ENCODE data around the gene PHF13. TPM values are rescaled to one million over a fixed set of nuclear protein-coding genes. Genes with fewer than 3 reads are reported as not detected.
A peak's percentile ranks its signal among the peaks of the same experiment; 100 is the strongest.

Gene PHF13
- total and polyA plus RNA-seq, 9 donors = 11.0 to 32.4 (median 15.8) TPM

DNA sequence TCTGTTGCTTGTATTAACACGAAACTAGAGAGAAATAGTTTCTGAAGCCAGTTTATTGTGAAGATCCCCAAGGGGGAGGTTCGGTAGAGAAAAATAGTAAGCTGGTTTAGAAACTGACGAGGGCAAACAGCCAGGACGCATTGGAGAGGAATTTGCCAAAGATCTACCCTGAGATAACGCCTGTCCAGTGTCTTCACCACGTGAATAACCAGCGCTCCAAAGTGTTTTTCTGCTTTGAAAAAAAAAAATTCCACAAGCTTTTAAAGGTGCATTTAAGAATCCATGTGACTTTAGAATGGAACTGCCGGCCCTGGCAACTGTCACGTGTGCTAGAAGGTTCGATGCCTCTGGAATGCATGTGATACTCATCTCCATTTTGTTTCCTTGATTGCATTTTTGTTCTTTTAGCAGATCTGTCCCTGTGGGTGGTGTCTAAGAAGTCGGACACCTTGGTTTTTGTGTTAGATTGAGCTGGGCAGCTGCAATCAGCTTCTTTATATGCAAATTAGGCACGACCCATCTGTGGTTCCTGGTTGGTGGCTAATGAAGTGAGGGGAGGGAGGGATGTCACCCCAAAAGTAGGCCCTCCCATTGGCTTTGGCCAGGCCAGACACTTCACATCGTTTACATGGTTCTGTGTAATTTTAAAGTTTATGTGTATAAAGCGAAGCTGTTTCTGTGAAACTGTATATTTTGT is 9.9 kb downstream of the PHF13 start:
- Histone ChIP-seq H3K36me3 (no peaks in the 10 kb centered on the region), H3K4me1 (ENCODE audit: insufficient read depth) (peaks cover 8% of the 10 kb centered on the region), H3K27me3 (no peaks in the 10 kb centered on the region), H3K9me3 (no peaks in the 10 kb centered on the region), H3K27ac (no peak overlapping the region), H3K4me3 (no peak overlapping the region)
- intact Hi-C loops (cut with DNase I) = no loop called here
- TF ChIP-seq, protein P1, sequence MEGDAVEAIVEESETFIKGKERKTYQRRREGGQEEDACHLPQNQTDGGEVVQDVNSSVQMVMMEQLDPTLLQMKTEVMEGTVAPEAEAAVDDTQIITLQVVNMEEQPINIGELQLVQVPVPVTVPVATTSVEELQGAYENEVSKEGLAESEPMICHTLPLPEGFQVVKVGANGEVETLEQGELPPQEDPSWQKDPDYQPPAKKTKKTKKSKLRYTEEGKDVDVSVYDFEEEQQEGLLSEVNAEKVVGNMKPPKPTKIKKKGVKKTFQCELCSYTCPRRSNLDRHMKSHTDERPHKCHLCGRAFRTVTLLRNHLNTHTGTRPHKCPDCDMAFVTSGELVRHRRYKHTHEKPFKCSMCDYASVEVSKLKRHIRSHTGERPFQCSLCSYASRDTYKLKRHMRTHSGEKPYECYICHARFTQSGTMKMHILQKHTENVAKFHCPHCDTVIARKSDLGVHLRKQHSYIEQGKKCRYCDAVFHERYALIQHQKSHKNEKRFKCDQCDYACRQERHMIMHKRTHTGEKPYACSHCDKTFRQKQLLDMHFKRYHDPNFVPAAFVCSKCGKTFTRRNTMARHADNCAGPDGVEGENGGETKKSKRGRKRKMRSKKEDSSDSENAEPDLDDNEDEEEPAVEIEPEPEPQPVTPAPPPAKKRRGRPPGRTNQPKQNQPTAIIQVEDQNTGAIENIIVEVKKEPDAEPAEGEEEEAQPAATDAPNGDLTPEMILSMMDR (IDR thresholded peaks at IDR 0.05) = no peak
- TF ChIP-seq POLR2A (IDR thresholded peaks at IDR 0.05) = no peak
- TF ChIP-seq EP300 (IDR thresholded peaks at IDR 0.05) = no peak
- DNase-seq = no peak
- 75 to 80% (median 79%) methylated on average over 14 of the region's 14 CpGs for WGBS, 3 donors

DNA sequence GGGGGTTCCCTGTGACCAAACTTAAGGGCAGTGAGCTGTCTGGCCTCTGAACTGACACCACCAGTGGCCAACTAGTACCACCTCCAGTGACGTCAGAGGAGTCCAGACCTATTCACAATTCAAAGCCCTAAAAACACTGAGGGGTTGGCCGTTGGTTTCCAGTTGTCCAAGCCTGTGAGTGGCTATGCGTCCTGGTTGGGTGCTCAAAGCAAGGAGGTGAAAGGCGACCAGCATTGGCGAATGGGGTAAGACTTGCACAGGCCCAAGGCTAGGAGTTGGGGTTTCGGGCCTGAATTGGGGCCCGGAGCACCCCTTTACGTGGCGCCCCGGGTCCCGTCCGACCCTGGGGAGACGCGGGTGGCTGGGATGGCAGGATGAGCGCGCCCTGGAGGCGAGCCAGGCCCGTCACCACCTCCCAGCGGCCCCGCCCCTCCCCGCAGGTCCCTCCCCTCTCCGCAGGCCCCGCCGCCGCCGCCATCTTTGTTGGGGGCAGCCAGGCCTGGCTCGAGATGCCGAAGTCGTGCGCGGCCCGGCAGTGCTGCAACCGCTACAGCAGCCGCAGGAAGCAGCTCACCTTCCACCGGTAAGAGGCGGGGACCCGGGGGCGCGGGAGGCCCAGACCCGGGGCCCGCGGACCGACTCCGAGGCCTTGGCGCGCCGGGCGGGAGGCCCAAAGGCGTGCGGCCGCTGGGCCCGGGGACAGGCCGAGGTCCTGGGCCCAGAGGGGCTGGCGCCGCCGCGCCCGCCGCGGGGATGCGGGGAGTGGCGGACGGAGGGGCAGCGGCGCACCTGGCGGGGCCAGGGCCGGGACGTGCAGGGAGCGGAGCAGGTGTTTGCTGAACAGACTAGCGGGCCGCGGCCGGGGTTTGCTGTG is 11.4 kb downstream of the PHF13 start, which contains the start of gene THAP3:
Gene THAP3, plus strand, starts transcription at position 159 of the 874 bp plus-strand sequence. Its CDS starts 351 bp downstream, at position 510.
- intact Hi-C loops (cut with DNase I) = no loop called here
- Histone ChIP-seq H3K27ac (peak within 1 kb of the TSS; percentile 76 to 83), H3K27me3 (no peaks in the 10 kb centered on the region), H3K36me3 (no peaks in the 10 kb centered on the region), H3K9me3 (no peaks in the 10 kb centered on the region), H3K4me3 (peak within 1 kb of the TSS; percentile 76), H3K4me1 (ENCODE audit: insufficient read depth) (peaks cover 8% of the 10 kb centered on the region)
- TF ChIP-seq POLR2A (IDR thresholded peaks at IDR 0.05) (no peak), EP300 (IDR thresholded peaks at IDR 0.05) (no peak)
- TF ChIP-seq, protein P1 (IDR thresholded peaks at IDR 0.05) = no peak
- WGBS, 3 donors = 1 to 2% (median 2%) methylated on average over 46 to 73 of the region's 73 CpGs
- peak; percentile 85 to 91 (median 89) for DNase-seq

- Histone ChIP-seq H3K27ac (peak overlapping the region; percentile 76 to 83), H3K36me3 (no peaks in the 10 kb centered on the region), H3K4me3 (peak overlapping the region; percentile 76), H3K4me1 (ENCODE audit: insufficient read depth) (peaks cover 8% of the 10 kb centered on the region), H3K27me3 (no peaks in the 10 kb centered on the region), H3K9me3 (no peaks in the 10 kb centered on the region)
- TF ChIP-seq, protein P1 (IDR thresholded peaks at IDR 0.05) = no peak
- no peak for TF ChIP-seq EP300 (IDR thresholded peaks at IDR 0.05)
- TF ChIP-seq POLR2A (IDR thresholded peaks at IDR 0.05) = no peak
- WGBS, 3 donors = 1 to 4% (median 2%) methylated on average over 32 of the region's 32 CpGs
- intact Hi-C loops (cut with DNase I) = no loop called here
- no peak for DNase-seq
Measured at GRCh38 chr1:6625584-6626149, 12.1 kb downstream of the PHF13 start.

DNA sequence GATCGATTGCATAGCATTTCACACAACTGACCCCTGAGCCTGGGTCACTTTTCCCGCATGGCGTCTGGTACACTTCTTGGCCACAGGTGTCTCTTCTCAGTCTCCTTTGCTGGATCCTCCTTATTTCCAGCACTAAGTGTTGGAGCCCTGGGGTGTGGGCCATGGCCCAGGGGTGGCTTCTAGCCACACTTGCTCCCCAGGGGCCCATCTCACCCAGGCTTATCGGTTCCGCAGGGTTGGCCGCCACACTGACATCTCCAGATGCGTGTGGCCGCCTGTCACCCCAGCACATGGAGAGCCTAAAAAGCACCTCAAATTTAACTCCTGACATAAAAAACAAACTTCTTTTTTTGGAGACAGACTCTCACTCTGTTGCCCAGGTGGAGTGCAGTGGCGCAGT is 13.5 kb downstream of the PHF13 start:
- 90% methylated on average over 9 of the region's 9 CpGs for WGBS, 3 donors
- peaks cover 8% of the 10 kb centered on the region for H3K4me1 ChIP-seq (ENCODE audit: insufficient read depth)
- intact Hi-C loops (cut with DNase I) = no loop called here
- no peak overlapping the region for H3K27ac ChIP-seq
- no peaks in the 10 kb centered on the region for H3K36me3 ChIP-seq
- TF ChIP-seq, protein P1 (IDR thresholded peaks at IDR 0.05) = no peak
- TF ChIP-seq POLR2A (IDR thresholded peaks at IDR 0.05) (no peak), EP300 (IDR thresholded peaks at IDR 0.05) (no peak)
- no peaks in the 10 kb centered on the region for H3K27me3 ChIP-seq
- H3K9me3 ChIP-seq = no peaks in the 10 kb centered on the region
- DNase-seq = no peak
- H3K4me3 ChIP-seq = no peak overlapping the region
